WTC11 (cell line): ENCODE results near the gene TMEM88. TPM values are rescaled to one million over a fixed set of nuclear protein-coding genes. Genes with fewer than 3 reads are reported as not detected.

Experiments used
- ATAC-seq: fragments of 200-7000 bp; cut with Tn5 transposase; 2 replicates; pipeline ENCODE4 v1.10.0; 2021; ENCODE audit warnings: mild to moderate bottlenecking, moderate library complexity
- CTCF ChIA-PET: fragments of 300-600 bp; sonication (Branson Sonifier 250); formaldehyde crosslinking; loops from one replicate; lab custom pipeline; 2021; ENCODE audit warnings: antibody characterized with exemption; lab: Charles Lee
- POLR2A ChIA-PET: fragments of 350-600 bp; sonication (Branson Sonifier 250); formaldehyde crosslinking; loops from one replicate; lab custom pipeline; 2021; ENCODE audit warnings: antibody characterized with exemption; lab: Charles Lee
- DNase-seq: peaks from one replicate; pipeline ENCODE4 v3.0.0; 2021; ENCODE audit warnings: low spot score
- H3K27ac Mint-ChIP-seq: 2 replicates; pipeline ENCODE4 v1.8.0; 2021; ENCODE audit warnings: mixed read lengths
- H3K27me3 Mint-ChIP-seq: 2 replicates; pipeline ENCODE4 v1.8.0; 2021; ENCODE audit warnings: low read depth, mild to moderate bottlenecking, moderate library complexity, mixed read lengths
- H3K36me3 Mint-ChIP-seq: 2 replicates; pipeline ENCODE4 v1.8.0; 2021; ENCODE audit warnings: mixed read lengths
- H3K4me1 Mint-ChIP-seq: 2 replicates; pipeline ENCODE4 v1.8.0; 2022; ENCODE audit warnings: mixed read lengths
- H3K4me3 Mint-ChIP-seq: 2 replicates; pipeline ENCODE4 v1.8.0; 2021; ENCODE audit warnings: mild to moderate bottlenecking, moderate library complexity, mixed read lengths
- H3K9me3 Mint-ChIP-seq: 2 replicates; pipeline ENCODE4 v1.8.0; 2021; ENCODE audit warnings: mixed read lengths
- AR ChIP-seq: fragments of 250-450 bp; sonication (Bioruptor Pico); IDR thresholded peaks from 2 replicates; pipeline ENCODE4 v1.9.0; 2021; ENCODE audit warnings: mild to moderate bottlenecking
- E2F4 ChIP-seq: sonication (generic); formaldehyde crosslinking; IDR thresholded peaks from 2 replicates; pipeline ENCODE4 v1.8.1; 2022; ENCODE audit warnings: low read depth, mild to moderate bottlenecking, moderate library complexity, missing genetic modification reagents, borderline replicate concordance
- FOXK1 ChIP-seq: sonication (generic); formaldehyde crosslinking; IDR thresholded peaks from 2 replicates; pipeline ENCODE4 v1.8.0; 2022; ENCODE audit warnings: mild to moderate bottlenecking, moderate library complexity, missing genetic modification reagents
- FOXP1 ChIP-seq: sonication (generic); formaldehyde crosslinking; IDR thresholded peaks from 2 replicates; pipeline ENCODE4 v1.8.0; 2022; ENCODE audit warnings: missing genetic modification reagents, mild to moderate bottlenecking, moderate library complexity, borderline replicate concordance
- FOXP4 ChIP-seq: sonication (generic); formaldehyde crosslinking; IDR thresholded peaks from 2 replicates; pipeline ENCODE4 v1.8.0; 2022; ENCODE audit warnings: mild to moderate bottlenecking, missing genetic modification reagents
- GRHL2 ChIP-seq: fragments of 250-450 bp; sonication (Bioruptor Pico); IDR thresholded peaks from 2 replicates; pipeline ENCODE4 v1.8.0; 2022; ENCODE audit warnings: mild to moderate bottlenecking, moderate library complexity; ENCODE audit not compliant: insufficient replicate concordance, severe bottlenecking
- IRF1 ChIP-seq: sonication (generic); formaldehyde crosslinking; IDR thresholded peaks from 2 replicates; pipeline ENCODE4 v1.8.0; 2023; ENCODE audit warnings: missing genetic modification reagents
- MYBL2 ChIP-seq: sonication (generic); formaldehyde crosslinking; IDR thresholded peaks from 2 replicates; pipeline ENCODE4 v1.8.1; 2023; ENCODE audit warnings: mild to moderate bottlenecking, moderate library complexity, missing genetic modification reagents
- NR2C2 ChIP-seq: sonication (generic); formaldehyde crosslinking; IDR thresholded peaks from 2 replicates; pipeline ENCODE4 v1.8.0; 2022; ENCODE audit warnings: mild to moderate bottlenecking, missing genetic modification reagents
- SMAD4 ChIP-seq: sonication (generic); formaldehyde crosslinking; IDR thresholded peaks from 2 replicates; pipeline ENCODE4 v1.8.0; 2022; ENCODE audit warnings: mild to moderate bottlenecking, missing genetic modification reagents
- ZNF263 ChIP-seq: sonication (generic); formaldehyde crosslinking; IDR thresholded peaks from 2 replicates; pipeline ENCODE4 v1.8.1; 2022; ENCODE audit warnings: low read depth, mild to moderate bottlenecking, moderate library complexity, missing genetic modification reagents
- ZNF425 ChIP-seq: fragments of 250-450 bp; sonication (Bioruptor Pico); conservative IDR thresholded peaks from 2 replicates; pipeline ENCODE4 v1.9.0; 2021; ENCODE audit warnings: mild to moderate bottlenecking
- ZNF671 ChIP-seq: fragments of 250-450 bp; sonication (Bioruptor Pico); IDR thresholded peaks from 2 replicates; pipeline ENCODE4 v1.8.0; 2021; ENCODE audit warnings: mild to moderate bottlenecking
- total RNA-seq: library from RNA; stranded (reverse); gene quantifications from 3 replicates; pipeline ENCODE4 v1.2.3, GENCODE V29; 2021
- TF ChIP-seq, protein P1 (sequence below): sonication (generic); formaldehyde crosslinking; IDR thresholded peaks from 2 replicates; pipeline ENCODE4 v1.8.1; 2022; ENCODE audit warnings: mild to moderate bottlenecking, moderate library complexity, missing genetic modification reagents
- TF ChIP-seq, protein P2 (sequence below): sonication (generic); formaldehyde crosslinking; IDR thresholded peaks from 2 replicates; pipeline ENCODE4 v1.8.0; 2023; ENCODE audit warnings: mild to moderate bottlenecking, missing genetic modification reagents
- TF ChIP-seq, protein P3 (sequence below): fragments of 250-450 bp; sonication (Bioruptor Pico); IDR thresholded peaks from 2 replicates; pipeline ENCODE4 v1.9.0; 2021; ENCODE audit warnings: mild to moderate bottlenecking
- TF ChIP-seq, protein P4 (sequence below): fragments of 250-450 bp; sonication (Bioruptor Pico); IDR thresholded peaks from 2 replicates; pipeline ENCODE4 v1.9.0; 2021; ENCODE audit warnings: moderate library complexity, mild to moderate bottlenecking, inconsistent platforms, borderline replicate concordance

TMEM88 gene
- total RNA-seq, 1 experiment from 2014 or later = 2.9 TPM

GRCh38 chr17:7875804-7876370 lies 21.0 kb downstream of the TMEM88 start (continued):
- TF ChIP-seq ZNF671 (no peak), NR2C2 (CRISPR knock-in tag) (no peak), IRF1 (CRISPR knock-in tag) (no peak), MYBL2 (CRISPR knock-in tag) (no peak), FOXP1 (CRISPR knock-in tag) (no peak), AR (CRISPR knock-in tag) (no peak)
- TF ChIP-seq, protein P1, sequence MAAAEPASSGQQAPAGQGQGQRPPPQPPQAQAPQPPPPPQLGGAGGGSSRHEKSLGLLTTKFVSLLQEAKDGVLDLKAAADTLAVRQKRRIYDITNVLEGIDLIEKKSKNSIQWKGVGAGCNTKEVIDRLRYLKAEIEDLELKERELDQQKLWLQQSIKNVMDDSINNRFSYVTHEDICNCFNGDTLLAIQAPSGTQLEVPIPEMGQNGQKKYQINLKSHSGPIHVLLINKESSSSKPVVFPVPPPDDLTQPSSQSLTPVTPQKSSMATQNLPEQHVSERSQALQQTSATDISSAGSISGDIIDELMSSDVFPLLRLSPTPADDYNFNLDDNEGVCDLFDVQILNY = no peak

- Mint-ChIP-seq H3K4me1 (no peaks in the 10 kb centered on the region), H3K4me3 (no peak overlapping the region), H3K27me3 (no peaks in the 10 kb centered on the region), H3K9me3 (no peaks in the 10 kb centered on the region), H3K36me3 (no peaks in the 10 kb centered on the region), H3K27ac (no peak overlapping the region)
- ChIA-PET CTCF (no interaction called here), POLR2A (no interaction called here)
- no peak for DNase-seq
- no peak for ATAC-seq
- TF ChIP-seq FOXK1 (CRISPR knock-in tag) (no peak), E2F4 (CRISPR knock-in tag) (no peak), ZNF263 (no peak), SMAD4 (CRISPR knock-in tag) (no peak), ZNF425 (CRISPR knock-in tag) (no peak), FOXP4 (CRISPR knock-in tag) (no peak), GRHL2 (no peak), IRF1 (CRISPR knock-in tag) (no peak)
- TF ChIP-seq, protein P1 = no peak
- TF ChIP-seq, protein P2, sequence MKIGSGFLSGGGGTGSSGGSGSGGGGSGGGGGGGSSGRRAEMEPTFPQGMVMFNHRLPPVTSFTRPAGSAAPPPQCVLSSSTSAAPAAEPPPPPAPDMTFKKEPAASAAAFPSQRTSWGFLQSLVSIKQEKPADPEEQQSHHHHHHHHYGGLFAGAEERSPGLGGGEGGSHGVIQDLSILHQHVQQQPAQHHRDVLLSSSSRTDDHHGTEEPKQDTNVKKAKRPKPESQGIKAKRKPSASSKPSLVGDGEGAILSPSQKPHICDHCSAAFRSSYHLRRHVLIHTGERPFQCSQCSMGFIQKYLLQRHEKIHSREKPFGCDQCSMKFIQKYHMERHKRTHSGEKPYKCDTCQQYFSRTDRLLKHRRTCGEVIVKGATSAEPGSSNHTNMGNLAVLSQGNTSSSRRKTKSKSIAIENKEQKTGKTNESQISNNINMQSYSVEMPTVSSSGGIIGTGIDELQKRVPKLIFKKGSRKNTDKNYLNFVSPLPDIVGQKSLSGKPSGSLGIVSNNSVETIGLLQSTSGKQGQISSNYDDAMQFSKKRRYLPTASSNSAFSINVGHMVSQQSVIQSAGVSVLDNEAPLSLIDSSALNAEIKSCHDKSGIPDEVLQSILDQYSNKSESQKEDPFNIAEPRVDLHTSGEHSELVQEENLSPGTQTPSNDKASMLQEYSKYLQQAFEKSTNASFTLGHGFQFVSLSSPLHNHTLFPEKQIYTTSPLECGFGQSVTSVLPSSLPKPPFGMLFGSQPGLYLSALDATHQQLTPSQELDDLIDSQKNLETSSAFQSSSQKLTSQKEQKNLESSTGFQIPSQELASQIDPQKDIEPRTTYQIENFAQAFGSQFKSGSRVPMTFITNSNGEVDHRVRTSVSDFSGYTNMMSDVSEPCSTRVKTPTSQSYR (CRISPR knock-in tag) = no peak
- TF ChIP-seq, protein P3, sequence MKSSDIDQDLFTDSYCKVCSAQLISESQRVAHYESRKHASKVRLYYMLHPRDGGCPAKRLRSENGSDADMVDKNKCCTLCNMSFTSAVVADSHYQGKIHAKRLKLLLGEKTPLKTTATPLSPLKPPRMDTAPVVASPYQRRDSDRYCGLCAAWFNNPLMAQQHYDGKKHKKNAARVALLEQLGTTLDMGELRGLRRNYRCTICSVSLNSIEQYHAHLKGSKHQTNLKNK (CRISPR knock-in tag) = no peak
- TF ChIP-seq, protein P4, sequence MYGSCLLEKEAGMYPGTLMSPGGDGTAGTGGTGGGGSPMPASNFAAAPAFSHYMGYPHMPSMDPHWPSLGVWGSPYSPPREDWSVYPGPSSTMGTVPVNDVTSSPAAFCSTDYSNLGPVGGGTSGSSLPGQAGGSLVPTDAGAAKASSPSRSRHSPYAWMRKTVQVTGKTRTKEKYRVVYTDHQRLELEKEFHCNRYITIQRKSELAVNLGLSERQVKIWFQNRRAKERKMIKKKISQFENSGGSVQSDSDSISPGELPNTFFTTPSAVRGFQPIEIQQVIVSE (CRISPR knock-in tag) = no peak
Measured at GRCh38 chr17:7878234-7878633, 23.4 kb downstream of the TMEM88 start.
